HUDEP-2 (cell line): ENCODE measurements around the gene CCL4.

Source experiments
- DNase-seq, 76 experiments: peaks; one replicate each; lab custom pipeline; 2025; ENCODE audit not compliant: unreplicated experiment in 76 of 76; lab: John Stamatoyannopoulos, UW

Gene CCL4

DNA sequence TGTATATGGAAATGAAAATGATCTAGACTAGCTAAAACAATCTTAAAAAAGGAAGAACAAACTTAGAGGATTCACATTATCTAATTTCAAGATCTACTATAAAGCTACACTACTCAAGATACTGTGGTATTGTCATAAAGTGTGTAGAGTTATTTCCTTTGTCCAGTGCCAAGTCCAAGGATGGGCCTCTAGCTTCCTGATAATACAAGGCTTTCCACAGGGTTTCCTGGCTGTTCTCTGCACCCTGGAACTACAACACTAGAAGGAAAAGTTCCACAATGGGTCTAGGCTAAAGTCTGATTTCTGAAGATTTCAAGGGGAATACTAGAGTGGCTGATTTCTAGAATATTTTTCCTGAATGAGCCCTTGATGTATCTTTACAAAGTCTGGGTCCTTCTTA lies 38.6 kb downstream of the CCL4 start:
- DNase-seq, result no peak

DNA sequence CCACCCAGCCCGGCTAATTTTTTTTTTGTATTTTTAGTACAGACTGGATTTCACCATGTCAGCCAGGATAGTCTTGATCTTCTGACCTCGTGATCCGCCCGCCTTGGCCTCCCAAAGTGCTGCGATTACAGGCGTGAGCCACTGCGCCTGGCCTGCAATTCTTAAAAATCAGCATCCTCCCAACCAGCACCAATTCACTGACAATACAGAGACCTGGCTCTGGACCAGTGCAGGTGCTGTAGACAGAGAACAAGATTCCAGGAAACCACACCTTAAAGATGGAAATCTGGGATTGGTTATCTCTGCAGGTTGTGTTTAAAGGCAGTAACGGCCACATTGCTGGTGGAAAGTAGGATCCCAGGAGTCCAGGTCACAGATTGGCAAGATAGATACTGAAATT lies 39.2 kb downstream of the CCL4 start:
- no peak for DNase-seq

DNA sequence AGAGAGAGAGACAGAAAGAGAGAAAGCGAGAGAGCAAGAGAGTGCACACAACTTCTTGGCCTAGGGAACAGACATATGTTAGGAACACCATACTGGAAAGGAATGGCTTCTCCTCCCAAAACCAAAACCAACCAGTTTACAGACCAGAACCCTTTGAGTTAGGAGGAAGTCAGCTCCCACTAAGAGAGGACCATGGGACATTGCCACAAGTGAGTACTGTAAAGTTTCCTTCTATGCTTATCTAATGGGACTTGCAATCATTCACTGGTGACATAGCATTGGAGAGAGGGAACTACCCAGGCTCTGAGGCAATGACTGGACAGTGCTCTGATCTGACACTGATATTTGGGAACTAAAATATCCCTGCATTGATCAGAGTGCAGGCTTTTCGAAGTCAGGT lies 40.4 kb downstream of the CCL4 start:
- no peak for DNase-seq

DNA sequence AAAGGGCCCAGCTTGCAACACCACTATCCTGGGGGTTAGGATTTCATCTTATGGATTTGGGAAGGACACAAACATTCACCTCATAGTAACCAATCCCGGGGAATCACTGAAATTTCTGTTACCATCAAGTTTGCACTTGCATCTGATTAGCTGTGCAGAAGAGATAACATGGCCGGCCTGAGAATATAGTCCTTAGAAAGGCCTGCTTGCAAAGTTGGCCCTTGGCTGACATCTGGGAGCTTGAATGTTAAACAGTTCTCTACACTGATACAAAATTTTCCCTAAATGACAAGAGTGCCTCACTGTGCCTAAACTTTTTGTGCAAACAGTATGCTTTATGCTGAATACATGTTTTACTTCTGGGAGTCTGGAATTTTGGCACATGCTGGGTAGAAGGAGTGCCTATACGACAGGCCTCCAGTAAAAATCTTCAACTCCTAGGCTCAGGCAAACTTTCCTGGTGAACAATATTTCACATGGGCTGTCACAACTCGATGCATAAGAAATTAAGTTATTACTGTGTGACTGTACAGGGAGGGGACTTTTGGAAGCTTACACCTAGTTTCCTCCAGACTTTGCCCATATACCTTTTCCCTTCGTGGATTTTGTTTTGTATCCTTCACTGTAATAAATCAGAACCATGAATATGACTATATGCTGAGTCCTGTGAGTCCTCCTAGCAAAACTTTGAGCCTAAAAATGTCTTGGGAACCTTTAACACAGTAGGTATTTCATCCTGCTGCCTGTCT lies 41.5 kb downstream of the CCL4 start:
- no peak for DNase-seq

DNA sequence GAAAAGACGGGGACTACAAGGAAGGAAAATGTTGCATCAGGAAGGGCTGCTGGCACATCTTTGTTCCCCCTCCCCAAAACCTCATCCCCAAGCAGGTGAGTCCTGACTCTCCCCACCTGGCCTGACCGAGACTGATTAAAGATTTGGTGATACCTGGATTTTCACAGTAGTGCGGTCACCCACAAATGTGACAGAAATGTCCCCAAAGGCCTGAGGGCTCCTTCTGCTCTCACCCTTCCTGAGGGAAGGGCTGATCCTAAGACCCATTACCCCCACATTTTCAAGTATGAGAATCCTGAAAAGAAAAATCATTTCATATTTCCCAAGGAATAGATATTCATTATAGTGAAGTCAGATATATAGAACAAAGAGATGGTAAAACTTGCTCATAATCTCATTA lies 44.0 kb downstream of the CCL4 start:
- no peak for DNase-seq

DNA sequence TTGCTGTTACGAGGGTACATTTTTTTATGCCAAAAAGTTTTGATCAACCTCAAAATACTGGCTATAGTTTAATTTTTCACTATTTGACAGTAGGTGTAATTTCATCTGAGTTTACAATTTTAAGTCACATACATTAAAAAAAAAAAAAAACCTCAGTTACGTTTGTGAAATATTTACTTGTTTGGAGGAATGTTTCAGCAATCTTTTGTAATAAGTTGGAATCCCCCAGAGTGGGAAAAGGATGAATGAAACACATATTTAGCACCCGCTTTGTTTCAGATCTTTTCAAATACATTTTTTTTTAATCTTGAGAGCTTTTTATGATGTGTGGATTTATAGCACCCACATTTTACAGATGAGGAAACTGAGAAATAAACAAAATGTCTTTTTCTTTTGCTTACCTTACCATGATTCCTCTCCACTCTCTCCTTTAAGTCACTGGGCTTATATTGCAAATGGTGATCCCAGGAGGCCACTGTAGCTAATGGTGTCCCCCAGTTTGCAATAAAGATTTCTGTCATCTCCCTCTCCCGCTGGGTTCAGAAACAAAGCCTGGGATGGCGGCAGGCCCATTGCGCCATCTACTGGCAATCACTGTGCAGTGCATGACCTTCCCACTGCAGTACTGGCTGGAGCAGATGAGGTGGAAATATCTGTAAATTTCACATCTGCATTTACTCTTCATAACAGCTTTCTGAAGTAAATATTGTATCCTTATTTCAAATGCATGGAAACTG lies 45.1 kb downstream of the CCL4 start:
- peak in 61 of 76 experiments; percentile 11 to 80 (median 52) for DNase-seq

DNA sequence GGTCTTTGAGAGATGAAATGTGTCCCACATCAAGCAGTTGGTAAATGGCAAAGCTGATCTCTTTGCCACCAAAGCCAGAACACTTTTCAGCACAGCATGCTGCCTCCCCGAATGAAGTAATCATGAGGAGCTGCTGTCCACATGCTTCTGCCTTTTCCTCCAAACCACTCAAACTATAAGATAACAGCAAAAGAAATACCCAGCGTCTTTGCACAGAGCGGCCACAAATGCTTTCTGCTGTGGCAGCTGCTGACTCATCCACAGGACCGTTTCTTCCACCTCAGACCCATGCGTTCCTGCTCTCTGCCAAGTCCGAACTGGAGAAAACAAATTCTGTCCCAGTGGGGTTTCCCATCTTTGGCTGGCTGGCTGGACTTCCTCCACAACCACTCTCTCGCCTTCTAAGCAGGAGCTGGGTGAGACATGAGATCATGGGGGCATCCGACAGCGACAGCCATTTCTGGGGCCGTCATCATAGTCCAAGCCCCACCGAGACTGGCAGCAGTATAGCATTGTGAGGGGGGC lies 45.7 kb downstream of the CCL4 start:
- peak in 34 of 76 experiments; percentile 4 to 71 (median 43) for DNase-seq

DNA sequence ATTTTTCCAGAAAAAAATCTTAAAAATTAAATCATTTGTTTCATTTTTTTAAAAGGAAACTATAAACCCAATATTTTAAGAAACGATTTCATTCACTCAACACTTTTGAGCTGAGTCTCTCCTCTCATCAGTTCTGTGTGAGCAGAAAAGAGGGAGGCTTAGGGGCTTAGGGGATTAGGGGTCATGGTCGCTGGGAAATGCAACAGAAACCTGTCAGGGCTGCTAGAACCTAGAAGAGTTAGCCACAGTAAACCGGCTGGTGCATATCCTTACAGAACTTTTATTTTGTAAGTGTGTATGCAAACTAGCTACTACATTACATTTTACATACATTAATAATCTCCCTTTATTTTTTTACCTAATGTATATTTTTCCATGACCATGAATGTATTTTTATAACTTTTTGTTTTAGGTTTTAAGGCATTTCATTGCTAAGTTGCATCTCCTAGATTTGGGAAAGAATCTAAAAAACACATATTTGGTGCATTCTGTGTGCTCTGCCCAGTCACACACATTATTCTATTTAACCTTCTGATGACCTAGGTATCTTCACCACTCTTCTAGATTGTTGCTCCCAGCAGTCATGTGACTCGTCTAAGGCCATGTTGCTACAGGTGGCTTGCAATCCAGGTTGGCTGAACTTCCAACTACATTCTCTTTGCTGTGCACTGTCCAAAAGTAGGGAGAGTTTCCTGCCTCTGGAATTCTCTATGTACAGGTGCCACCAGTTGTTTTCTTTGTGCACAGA lies 48.4 kb downstream of the CCL4 start:
- DNase-seq, result no peak

DNA sequence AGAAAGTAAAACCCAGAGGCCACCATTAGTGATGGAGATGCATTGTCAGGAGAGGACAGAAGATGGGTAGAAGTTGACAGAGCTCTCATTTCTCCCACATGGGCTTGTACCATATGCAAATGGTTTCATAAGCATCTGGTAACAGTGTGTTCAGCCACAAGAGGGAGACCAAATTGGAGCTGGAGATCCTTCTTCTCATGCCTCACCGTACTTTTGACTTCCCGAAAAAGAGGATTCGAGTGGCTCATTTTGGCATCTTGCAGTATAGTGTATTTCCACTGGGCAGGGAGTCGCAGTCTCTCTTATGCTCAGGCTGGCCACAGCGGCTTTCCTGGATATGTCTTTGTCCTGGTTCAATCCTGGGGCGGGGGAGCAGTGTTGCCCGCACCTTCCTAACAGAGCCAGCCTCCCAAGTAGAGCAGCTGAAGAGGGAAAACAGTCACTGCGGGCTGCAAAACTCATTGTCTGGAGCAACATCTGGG lies 49.1 kb downstream of the CCL4 start:
- DNase-seq, result no peak

DNA sequence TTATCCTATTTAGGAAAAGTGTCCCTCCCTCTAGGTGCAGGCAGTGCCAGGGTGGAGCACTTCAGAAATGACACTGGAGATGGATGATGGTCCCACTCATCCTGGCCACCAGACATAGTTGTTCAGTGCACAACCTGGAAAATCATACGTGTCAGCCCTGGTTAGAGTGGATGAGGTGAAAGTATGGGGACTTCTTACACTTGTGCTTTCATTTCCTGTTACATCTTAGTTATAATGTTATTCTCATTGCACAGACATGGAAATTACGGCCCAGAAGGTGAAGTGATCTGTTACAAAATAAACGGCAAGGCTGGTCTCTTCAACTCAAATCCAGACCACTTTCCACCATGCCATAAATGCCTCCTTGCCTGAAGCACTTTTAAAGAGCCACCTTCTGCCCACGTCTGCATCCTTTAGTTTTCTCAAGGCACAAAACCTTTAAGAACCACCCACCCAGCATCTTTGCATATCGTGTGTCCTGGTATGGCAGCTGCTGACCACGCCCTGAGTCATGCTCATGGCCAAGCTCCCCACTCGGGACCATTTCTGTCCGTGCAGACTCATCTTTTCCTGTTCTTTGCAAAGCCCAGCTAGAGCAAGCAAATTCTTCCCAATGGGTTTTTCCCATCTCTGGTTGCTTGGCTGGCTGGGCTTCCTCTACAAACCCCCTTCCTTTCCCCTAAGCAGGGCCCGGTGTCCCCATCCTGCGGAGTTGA lies 50.4 kb downstream of the CCL4 start:
- DNase-seq, result no peak
